Measurements from ENCODE around the gene ACTR6. TPM values are rescaled to one million over a fixed set of nuclear protein-coding genes. Genes with fewer than 3 reads are reported as not detected.

The ACTR6 gene
- 6.4 and 8.0 TPM in 2 replicates for total RNA-seq

DNA sequence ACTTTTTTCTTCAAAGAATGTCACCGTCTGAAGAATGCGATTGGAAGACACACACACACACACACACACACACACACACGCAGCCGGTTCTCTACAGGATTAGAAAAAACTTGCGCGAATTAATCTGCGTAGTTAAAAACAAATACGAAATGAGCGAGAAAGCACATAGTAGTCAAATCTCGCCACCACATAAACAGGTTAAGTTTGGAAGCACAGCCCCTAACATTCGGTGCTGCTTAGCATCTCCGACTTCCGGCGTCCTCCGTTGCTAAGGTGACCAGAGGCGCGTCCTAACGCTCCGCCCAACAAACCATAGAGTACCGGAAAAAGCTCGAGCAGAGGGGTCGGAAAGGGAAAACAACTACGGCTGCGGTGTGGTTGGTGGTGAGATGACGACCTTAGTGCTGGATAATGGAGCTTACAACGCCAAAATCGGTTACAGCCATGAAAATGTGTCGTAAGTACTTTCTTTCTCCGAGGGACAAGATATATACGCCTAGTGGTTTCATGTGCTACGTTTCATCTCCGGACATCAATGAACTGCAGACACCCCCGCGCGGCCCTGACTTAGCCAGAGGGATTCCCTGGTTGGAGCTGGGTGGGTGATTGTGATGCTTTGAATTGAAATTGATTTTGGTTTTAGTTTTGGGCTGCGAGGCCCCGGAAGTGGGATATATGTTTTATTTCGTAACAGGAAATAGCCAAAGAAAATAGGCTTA lies at the start of gene ACTR6:
Gene ACTR6, plus strand, starts transcription at position 353 of the 719 bp plus-strand sequence. Its CDS starts 37 bp downstream, at position 390.

DNA sequence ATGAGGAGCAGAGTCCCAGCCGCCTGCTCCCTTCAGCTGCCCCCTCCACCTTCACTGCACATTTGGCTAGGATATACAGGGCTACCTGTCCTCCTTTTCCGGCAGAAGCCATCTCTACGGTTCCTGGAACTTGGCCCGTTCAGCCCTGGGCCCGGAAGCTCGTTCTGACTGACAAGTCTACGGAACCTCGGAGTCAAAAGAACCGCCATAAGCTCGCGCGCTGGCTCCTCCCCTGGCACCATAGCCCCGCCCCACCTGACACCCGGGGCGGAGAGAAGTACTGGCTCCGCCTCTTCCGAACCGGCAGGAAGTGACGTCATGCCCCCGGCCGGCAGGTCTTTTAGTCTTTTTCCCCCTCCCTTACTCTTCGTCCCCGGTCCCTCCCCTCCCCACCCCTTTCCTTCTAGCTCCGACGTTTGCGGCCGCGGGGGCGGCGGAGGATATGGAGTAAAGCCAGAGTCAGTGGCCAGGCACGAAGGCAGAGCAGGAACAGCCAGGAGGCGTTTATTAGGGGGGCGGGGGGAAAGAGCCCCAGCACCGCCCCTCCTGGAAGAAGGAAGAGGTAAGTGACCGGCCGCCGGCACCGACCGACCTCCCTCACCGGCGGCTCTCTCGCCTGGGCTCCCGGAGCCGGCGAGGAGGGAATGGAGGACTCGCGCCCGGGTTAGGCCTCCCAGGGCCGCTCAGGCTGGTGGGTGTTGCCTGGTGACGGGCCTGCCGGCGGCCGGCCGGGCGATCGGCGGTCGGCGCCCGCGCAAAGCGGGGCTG lies 66.4 kb downstream of the ACTR6 start, which contains the start of the genes DEPDC4 and SCYL2:
Gene DEPDC4, minus strand, starts transcription at position 245 of the 768 bp plus-strand sequence. Its CDS starts 3 bp downstream, at position 242.
Gene SCYL2, plus strand, starts transcription at position 343 of the 768 bp plus-strand sequence. CDS start 15,794 bp downstream, outside the sequence.

Other genes with a start within 250 kb of the ACTR6 start
- 0.25 TPM in 1 of 2 replicates, not detected in the other for gene ANKS1B, start 215.9 kb upstream of the ACTR6 start, total RNA-seq
- gene BLTP3B, start 57.9 kb upstream of the ACTR6 start, total RNA-seq = 12.4 and 17.8 TPM in 2 replicates
- gene DEPDC4, start 66.3 kb downstream of the ACTR6 start, total RNA-seq = 0.49 TPM in 1 of 2 replicates, not detected in the other
- 17.4 and 22.6 TPM in 2 replicates for gene SCYL2, start 66.4 kb downstream of the ACTR6 start, total RNA-seq
- not detected in 2 replicates for gene SLC17A8, start 156.3 kb downstream of the ACTR6 start, total RNA-seq

All from mesangial cell (primary cell).